GM20431 (cell line): Measurements from ENCODE around the gene USP34.

Source experiments
- in situ Hi-C: fragments of 300-500 bp; cut with MseI, MboI; formaldehyde crosslinking; loops from one replicate; pipeline ENCODE4 v1.15.0; 2020; ENCODE audit warnings: low sequenced_read_pairs; ENCODE audit not compliant: unreplicated experiment

The USP34 gene

DNA sequence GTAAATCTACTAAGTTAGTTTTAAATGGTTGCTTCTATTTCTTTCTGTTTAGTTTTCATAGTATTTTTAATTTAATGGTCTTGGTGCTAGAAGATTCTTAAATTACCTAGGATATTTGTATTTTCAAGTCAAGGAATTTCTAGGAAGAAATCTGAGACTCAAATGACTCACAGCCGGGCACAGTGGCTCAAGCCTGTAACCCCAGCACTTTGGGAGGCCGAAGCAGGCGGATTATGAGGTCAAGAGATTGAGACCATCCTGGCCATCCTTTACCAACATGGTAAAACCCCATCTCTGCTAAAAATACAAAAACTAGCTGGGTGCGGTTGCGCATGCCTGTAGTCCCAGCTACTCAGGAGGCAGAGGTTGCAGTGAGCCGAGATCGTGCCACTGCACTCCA is 213.4 kb downstream of the USP34 start:
- in situ Hi-C loops: no loop called here

- in situ Hi-C loops: no loop called here
These were observed 215.1 kb downstream of the USP34 start for GRCh38 chr2:61255580-61256437.

GRCh38 chr2:61254536-61254935 is 216.4 kb downstream of the USP34 start:
- in situ Hi-C loops: no loop called here

DNA sequence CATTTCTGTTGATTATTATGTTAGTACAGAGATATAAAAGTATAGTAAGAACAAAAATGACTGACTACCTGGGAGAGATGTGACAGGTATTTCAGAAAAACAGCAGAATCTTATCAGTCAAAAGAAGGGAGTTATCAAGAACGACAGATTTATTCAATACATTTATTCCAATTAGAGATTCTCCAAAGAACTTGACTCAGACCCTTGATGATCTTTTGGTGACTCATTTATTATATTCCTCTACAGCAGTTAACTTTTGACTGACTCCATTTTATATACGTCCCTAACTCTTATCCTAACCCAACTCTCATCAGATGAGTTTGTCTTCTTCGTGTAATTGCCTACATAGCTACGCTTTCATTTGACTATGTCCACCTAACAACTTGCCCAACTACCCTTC is 217.8 kb downstream of the USP34 start:
- in situ Hi-C loops: no loop called here

DNA sequence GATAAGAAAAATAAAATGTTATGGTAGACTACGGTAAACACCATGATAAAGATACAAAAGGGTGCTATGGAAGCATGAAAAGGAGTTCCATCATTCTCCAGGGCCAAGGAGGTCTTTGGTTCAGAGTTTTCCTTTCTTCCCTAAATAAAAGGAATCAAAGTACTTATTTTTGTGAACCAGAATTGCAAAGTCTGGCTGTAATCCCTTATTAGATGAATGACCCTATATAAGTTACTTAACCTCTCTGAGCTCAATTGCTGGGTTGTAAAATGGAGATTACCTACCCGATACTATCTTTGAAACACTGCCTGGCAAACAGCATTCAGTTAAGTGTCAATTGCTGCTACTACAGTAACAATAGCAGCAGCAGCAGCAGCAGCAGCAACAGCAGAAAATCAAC is 218.9 kb downstream of the USP34 start:
- in situ Hi-C loops: no loop called here

DNA sequence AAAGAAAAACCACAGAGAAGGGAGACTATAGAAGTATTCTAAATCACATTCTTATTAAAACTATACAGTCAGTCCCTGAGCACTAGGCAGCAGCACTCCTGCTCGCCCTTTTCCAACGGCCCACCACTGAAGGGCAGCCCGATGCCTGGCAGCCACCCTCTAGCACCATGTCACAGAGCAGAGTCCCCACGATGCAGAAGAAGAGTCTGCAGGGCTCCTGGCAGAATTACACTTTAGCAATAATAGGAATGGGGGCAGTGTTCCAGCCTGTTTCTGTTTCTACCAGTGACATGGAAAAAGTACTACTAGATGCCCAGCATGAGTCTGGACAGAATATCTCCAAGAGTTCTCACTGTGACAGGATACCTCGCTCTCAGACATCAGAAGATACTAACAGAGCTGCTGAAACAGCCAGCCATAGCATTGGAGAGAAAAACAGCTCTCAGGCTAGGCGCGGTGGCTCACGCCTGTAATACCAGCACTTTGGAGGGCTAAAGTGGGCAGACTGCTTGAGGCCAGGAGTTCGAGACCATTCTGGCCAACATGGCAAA is 221.3 kb downstream of the USP34 start:
- in situ Hi-C loops: no loop called here

DNA sequence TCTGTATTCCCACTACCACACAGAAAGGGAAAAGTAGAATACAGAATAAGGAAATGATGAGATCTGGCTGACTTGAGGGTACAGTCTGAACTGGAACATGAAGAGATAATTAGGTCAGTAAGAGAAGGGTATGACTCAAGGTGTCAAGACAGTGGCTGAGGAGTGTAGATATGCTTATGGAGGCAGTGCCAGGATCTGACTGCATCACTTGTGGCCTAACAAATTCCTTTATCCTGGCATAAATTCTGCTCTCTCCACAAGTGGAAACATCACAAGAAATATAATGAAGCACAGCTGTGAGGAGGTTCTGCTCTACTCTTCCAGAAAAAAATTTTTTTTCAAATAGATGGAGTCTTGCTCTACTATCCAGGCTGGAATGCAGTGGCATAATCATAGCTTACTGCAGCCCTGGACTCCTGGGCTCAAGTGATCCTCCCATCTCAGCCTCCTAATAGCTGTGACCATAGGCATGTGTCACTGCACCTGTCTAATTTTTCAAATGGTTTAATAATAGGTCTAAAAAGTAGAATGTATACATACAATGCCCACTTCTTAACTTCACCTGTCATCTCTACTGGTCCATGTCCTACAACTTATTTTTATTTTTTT is 223.6 kb downstream of the USP34 start:
- in situ Hi-C loops: no loop called here

- in situ Hi-C loops: no loop called here
These were observed 226.2 kb downstream of the USP34 start for GRCh38 chr2:61244694-61245093.

- in situ Hi-C loops: no loop called here
These were observed 229.6 kb downstream of the USP34 start for GRCh38 chr2:61241266-61241665.

DNA sequence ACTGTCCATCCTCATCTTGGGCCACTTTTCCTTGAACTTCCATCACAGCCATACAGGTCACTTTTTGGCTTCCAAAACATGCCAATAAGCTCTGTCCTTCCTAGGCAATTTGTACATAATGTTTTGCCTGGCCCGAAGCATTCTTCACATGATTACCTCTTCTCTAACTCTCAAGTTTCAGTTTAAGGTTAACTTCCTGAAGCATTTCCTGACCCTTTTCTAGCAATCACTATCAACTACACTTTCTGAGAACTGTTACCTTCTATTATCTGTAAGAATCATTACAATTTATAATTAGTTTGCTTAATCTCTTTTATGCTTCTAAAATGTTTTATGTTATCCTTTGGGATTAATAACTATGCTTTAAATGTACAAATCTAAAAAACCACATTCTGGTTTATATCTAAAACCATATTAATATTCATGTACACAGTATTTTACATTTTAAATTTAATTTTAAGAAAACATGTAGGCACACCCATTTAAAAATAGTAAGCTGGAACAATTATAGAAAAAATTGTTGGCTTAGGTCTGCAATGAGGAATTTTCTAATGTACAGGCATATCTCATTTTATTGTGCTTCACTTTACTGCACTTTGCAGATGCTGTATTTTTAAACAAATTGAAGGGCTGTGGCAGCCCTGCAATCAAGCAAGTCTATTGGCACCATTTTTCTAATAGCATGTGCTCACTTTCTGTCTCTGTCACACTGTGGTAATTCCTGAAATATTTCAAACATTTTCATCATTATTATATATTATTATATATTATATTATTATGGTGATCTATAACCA is 232.5 kb downstream of the USP34 start:
- in situ Hi-C loops: no loop called here

DNA sequence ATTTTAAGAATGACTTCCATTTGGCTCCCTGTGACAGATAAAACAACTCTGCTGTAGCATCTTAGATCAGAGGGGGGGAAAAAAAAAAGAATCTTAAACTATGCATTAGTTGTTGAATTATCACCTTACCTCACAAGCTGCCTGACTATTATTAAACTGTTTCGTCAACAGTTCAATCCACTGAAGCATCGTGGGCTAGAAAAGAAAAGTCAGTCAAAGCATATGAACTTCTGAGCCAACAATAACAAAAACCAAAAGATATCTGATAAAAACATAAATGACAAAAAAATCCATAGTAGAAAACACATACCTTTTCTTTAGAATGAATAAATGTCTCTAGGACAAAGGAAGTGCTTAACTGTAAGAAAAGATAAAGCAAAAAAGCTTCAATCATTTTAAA is 235.2 kb downstream of the USP34 start:
- in situ Hi-C loops: no loop called here

DNA sequence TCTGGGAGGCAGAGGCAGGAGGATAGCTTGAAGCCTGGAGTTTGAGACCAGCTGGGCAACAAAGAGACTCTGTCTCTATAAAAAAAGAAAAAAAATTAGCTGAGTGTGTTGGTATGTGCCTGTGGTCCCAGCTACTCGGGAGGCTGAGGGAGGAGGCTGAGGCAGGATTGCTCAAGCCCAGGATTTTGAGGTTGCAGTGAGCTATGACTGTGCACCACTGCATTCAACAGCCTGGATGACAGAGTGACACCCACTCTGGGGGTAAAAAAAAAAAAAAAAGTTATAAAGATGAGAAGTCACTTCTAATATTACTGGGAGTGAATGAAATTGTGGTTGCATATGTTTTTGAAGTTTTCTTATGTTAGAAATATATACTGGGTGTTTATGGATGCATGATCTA is 237.3 kb downstream of the USP34 start:
- in situ Hi-C loops: no loop called here

DNA sequence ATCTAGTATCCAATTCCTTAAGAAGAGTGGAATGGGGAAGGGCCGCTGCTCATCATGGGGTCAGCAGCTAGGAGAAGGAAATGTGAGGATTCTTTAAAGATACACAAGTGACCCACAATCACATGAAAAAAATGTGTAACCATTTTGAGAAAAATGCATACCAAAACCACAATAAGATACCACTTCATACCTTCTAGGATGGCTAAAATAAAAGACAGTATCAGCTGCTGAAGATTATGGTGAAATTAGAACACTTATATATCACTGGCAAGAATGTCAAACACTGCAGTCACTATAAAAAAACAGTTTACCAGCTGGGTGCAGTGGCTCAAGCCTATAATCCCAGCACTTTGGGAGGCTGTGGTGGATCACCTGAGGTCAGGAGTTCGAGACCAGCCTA is 241.0 kb downstream of the USP34 start:
- in situ Hi-C loops: no loop called here

DNA sequence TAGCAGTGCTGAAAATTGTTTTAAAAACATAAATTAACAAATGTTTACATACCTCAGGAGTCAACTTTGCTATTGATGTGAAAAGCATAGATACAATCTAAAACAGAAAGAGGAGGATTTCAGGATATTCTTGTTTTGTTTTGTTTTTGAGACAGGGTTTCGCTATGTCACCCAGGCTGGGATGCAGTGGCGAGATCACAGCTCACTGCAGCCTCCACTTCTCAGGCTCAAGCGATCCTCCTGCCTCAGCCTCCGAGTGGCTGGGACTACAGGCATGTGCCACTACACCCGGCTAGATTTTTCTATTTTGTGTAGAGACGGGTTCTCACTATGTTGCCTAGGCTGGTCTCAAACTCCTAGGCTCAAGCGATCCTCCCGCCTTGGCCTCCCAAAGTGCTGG is 248.3 kb downstream of the USP34 start:
- in situ Hi-C loops: no loop called here

- in situ Hi-C loops: no loop called here
These were observed 249.1 kb downstream of the USP34 start for GRCh38 chr2:61221819-61222218.

DNA sequence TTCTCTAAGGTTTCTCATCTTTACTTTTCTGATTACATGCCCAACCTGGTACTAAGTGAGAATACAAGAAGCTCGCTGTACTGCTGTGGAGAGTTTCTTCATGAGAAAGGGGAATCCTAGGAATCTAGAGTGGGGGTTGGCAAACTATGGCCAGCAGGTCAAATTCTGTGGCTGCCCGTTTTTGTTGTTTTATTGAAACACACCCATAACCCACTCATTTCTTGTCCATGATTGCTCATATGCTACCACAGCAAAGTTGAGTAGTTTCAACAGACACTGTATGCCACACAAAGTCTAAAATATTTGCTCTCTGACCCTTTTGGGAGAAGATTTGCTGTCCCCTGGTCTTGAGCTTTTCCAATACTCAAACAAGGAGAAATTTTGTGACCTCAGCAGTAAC is 250.1 kb downstream of the USP34 start:
- in situ Hi-C loops: no loop called here

DNA sequence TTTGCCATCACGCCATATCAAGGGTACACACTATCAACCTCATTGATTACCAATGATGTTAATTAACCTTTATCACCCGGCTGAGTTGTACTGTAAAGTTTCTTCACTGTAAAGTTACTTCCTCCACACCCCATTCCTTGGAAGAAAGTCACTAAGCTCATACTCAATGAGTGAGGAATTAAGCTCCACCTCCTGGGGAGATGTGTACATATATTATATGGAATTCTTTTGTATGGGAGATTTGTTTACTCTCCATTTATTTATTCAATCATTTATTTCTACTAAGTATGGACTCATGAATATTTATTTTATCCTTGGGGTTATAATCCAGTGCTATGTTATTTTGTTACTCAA is 252.1 kb downstream of the USP34 start:
- in situ Hi-C loops: no loop called here

DNA sequence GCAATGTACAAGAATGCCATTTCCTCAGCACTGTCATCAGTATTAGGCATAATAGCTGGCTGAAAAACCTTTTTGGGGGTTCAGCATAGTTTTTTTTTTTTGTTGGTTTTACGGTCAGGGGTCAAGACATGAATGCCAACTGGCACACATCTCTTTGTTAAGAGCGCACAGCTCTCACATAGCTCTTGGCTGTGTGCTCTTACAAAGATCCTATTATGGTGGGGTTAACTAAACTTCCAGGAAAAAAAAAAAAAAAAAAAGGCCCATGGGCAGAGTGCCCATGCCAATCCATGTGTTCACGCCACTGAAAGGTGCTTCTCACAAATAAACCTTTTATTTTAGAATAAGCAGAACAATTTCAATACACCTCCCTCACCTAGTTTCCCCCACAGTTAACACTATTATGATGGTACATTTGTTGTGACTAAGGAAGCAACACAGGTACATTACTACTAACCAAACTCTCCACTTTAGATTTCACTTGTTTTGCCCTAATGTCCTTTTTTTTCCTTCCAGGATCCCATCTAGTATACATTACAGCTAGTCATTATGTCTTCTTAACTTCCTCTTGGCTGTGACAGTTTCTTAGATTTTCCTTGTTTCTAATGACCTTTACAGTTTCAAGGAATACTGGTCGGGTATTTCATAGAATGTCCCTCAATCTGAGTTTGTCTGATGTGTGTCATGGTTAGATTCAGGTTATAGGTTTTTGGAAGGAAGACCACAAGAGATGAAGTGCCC is 252.6 kb downstream of the USP34 start:
- in situ Hi-C loops: no loop called here

- in situ Hi-C loops: no loop called here
These were observed 256.7 kb downstream of the USP34 start for GRCh38 chr2:61214171-61214570.

DNA sequence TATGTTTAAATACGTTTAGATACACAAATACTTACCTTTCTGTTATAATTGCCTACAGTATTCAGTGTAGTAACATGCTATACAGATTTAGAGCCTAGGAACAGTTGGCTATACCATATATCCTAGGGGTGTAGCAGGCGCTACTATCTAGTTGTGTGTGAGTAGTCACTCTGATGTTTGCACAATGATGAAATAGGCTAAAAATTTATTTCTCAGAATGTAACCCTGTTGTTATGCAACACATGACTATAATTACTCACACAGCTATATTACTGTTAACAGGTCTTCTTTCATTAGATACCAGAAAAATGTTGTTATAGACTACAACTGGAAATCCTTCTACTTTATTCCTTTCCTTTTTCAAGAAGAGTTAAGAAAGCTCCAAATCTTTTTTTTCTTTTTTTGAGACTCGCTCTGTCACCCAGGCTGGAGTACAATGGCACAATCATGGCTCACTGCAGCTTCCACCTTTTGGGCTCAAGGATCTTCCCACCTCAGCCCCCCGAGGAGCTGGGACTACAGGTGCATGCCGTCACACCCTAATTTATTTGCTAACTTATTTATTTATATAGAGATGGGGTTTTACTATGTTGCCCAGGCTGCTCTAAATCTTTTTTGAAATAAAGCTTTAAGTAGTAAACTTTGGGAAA is 260.4 kb downstream of the USP34 start:
- in situ Hi-C loops: no loop called here
